ENCODE measurements around the gene UNC119B.

GRCh38 chr12:120725659-120726509 lies 15.6 kb downstream of the UNC119B start, which contains the start of gene ACADS:
- peak in 3 of 6 experiments; percentile 18 to 27 (median 25) for TF ChIP-seq CTCF (IDR thresholded peaks at IDR 0.05)
- TF ChIP-seq POLR2A (IDR thresholded peaks at IDR 0.05) = peak; percentile 81 to 88

Data from Peyer's patch (tissue), 4 donors.